IMR-90 (cell line): Measurements from ENCODE around the gene SPPL3. TPM values are rescaled to one million over a fixed set of nuclear protein-coding genes. Genes with fewer than 3 reads are reported as not detected.
A peak's percentile ranks its signal among the peaks of the same experiment; 100 is the strongest.

Source experiments
- ATAC-seq: fragments of 200-7000 bp; cut with Tn5 transposase; 2 replicates; pipeline ENCODE4 v1.9.1; 2020; ENCODE audit warnings: low read depth, mild to moderate bottlenecking, moderate library complexity
- BruUV-seq: library from RNA; stranded (reverse); fragments of 400-500 nt; replicated peaks from 2 replicates; lab custom pipeline; 2021; lab: Mats Ljungman, UMichigan
- CTCF ChIA-PET: fragments of 300-600 bp; formaldehyde crosslinking; extraction: SDS; loops from one replicate; lab custom pipeline; 2021; ENCODE audit warnings: antibody characterized with exemption; lab: Yijun Ruan, JAX
- POLR2A ChIA-PET: fragments of 300-600 bp; sonication (Branson Sonifier 250); formaldehyde crosslinking; loops from one replicate; lab custom pipeline; 2022; ENCODE audit warnings: antibody characterized with exemption; ENCODE audit not compliant: unreplicated experiment; lab: Charles Lee
- DNase-seq: peaks from one replicate; pipeline ENCODE4 v3.0.0; 2013
- H2AFZ ChIP-seq: replicated peaks from 2 replicates; pipeline ENCODE3; 2013; ENCODE audit warnings: low read length, mild to moderate bottlenecking; ENCODE audit not compliant: poor library complexity
- H2AK5ac ChIP-seq: 2 replicates; pipeline ENCODE4 v1.6.1; 2013; ENCODE audit warnings: low read depth, low read length, inconsistent platforms
- H2AK9ac ChIP-seq: replicated peaks from 2 replicates; pipeline ENCODE3; 2013; ENCODE audit warnings: mild to moderate bottlenecking, low read depth, low read length, moderate library complexity; ENCODE audit not compliant: poor library complexity
- H2BK120ac ChIP-seq: 2 replicates; pipeline ENCODE4 v1.6.1; 2013; ENCODE audit warnings: low read depth, low read length, inconsistent platforms
- H2BK15ac ChIP-seq: 3 replicates; pipeline ENCODE4 v1.6.1; 2013; ENCODE audit warnings: low read depth, low read length, inconsistent platforms
- H2BK20ac ChIP-seq: 2 replicates; pipeline ENCODE4 v1.6.1; 2013; ENCODE audit warnings: low read depth, mild to moderate bottlenecking, inconsistent platforms, low read length, moderate library complexity
- H2BK5ac ChIP-seq: 2 replicates; pipeline ENCODE4 v1.6.1; 2013; ENCODE audit warnings: mild to moderate bottlenecking, low read depth, low read length, inconsistent platforms; ENCODE audit not compliant: poor library complexity, severe bottlenecking
- H3K14ac ChIP-seq: replicated peaks from 2 replicates; pipeline ENCODE4 v1.6.1; 2013; ENCODE audit warnings: low read depth, low read length, inconsistent platforms
- H3K18ac ChIP-seq: 2 replicates; pipeline ENCODE4 v1.6.1; 2013; ENCODE audit warnings: low read depth, low read length, control low read depth
- H3K23ac ChIP-seq: 2 replicates; pipeline ENCODE4 v1.6.1; 2013; ENCODE audit warnings: low read depth, low read length, inconsistent platforms
- H3K27ac ChIP-seq: 2 replicates; pipeline ENCODE4 v1.5.1; 2013; ENCODE audit warnings: mild to moderate bottlenecking, control low read depth, low read length; ENCODE audit not compliant: insufficient read depth
- H3K27me3 ChIP-seq: 2 replicates; pipeline ENCODE4 v1.6.1; 2013; ENCODE audit warnings: low read length; ENCODE audit not compliant: control insufficient read depth, insufficient read depth
- H3K36me3 ChIP-seq: 2 replicates; pipeline ENCODE4 v1.6.1; 2013; ENCODE audit warnings: low read length, mixed read lengths; ENCODE audit not compliant: control insufficient read depth, insufficient read depth
- H3K4ac ChIP-seq: 2 replicates; pipeline ENCODE4 v1.6.1; 2013; ENCODE audit warnings: low read depth, low read length, inconsistent platforms
- H3K4me1 ChIP-seq: 2 replicates; pipeline ENCODE4 v1.6.1; 2013; ENCODE audit warnings: low read length, mixed read lengths; ENCODE audit not compliant: control insufficient read depth, insufficient read depth
- H3K4me2 ChIP-seq: 2 replicates; pipeline ENCODE4 v1.6.1; 2013; ENCODE audit warnings: low read depth, mild to moderate bottlenecking, control low read depth, low read length, moderate library complexity
- H3K4me3 ChIP-seq: 2 replicates; pipeline ENCODE4 v1.5.1; 2013; ENCODE audit warnings: low read depth, mild to moderate bottlenecking, control low read depth, low read length, moderate library complexity; ENCODE audit not compliant: insufficient read depth
- H3K56ac ChIP-seq: 2 replicates; pipeline ENCODE4 v1.6.1; 2013; ENCODE audit warnings: low read length, inconsistent platforms; ENCODE audit not compliant: insufficient read depth; ENCODE audit errors: extremely low read depth
- H3K79me1 ChIP-seq, 2 experiments: 2 replicates each; pipeline ENCODE4 v1.6.1; 2013; ENCODE audit warnings: low read length in 2 of 2, inconsistent platforms in 1 of 2, low read depth in 1 of 2
- H3K9ac ChIP-seq: 2 replicates; pipeline ENCODE4 v1.6.1; 2013; ENCODE audit warnings: low read depth, low read length, control low read depth
- H3K9me1 ChIP-seq: 2 replicates; pipeline ENCODE4 v1.6.1; 2013; ENCODE audit warnings: low read length, inconsistent platforms; ENCODE audit not compliant: insufficient read depth
- H3K9me3 ChIP-seq: 2 replicates; pipeline ENCODE4 v1.6.1; 2013; ENCODE audit warnings: low read length; ENCODE audit not compliant: control insufficient read depth, insufficient read depth
- H4K20me1 ChIP-seq: 2 replicates; pipeline ENCODE4 v1.6.1; 2013; ENCODE audit warnings: low read length, inconsistent platforms; ENCODE audit not compliant: insufficient read depth
- H4K5ac ChIP-seq: 2 replicates; pipeline ENCODE4 v1.6.1; 2013; ENCODE audit warnings: mild to moderate bottlenecking, low read depth, low read length, control low read depth
- H4K8ac ChIP-seq, 2 experiments: 2 replicates each; pipeline ENCODE4 v1.6.1; 2013; ENCODE audit warnings: low read depth in 2 of 2, low read length in 2 of 2, control low read depth in 1 of 2, inconsistent platforms in 1 of 2
- H4K91ac ChIP-seq: 2 replicates; pipeline ENCODE4 v1.6.1; 2013; ENCODE audit warnings: low read depth, low read length, inconsistent platforms; ENCODE audit not compliant: insufficient read depth
- BHLHE40 ChIP-seq: fragments of 150-350 bp; IDR thresholded peaks from 2 replicates; pipeline ENCODE4 v1.6.1; 2016; ENCODE audit warnings: mild to moderate bottlenecking, low read depth, low read length
- CEBPB ChIP-seq: IDR thresholded peaks from 2 replicates; pipeline ENCODE4 v1.6.1; 2012; ENCODE audit warnings: low read depth, low read length, improper control_type of control experiment
- CHD1 ChIP-seq: IDR thresholded peaks from 2 replicates; pipeline ENCODE4 v1.6.1; 2012; ENCODE audit warnings: low read depth, low read length, improper control_type of control experiment
- FOS ChIP-seq: fragments of 150-350 bp; IDR thresholded peaks from 2 replicates; pipeline ENCODE4 v1.6.1; 2016; ENCODE audit warnings: low read depth, low read length
- MAFK ChIP-seq: IDR thresholded peaks from 2 replicates; pipeline ENCODE4 v1.6.1; 2012; ENCODE audit warnings: low read depth, low read length, improper control_type of control experiment
- MAZ ChIP-seq: IDR thresholded peaks from 2 replicates; pipeline ENCODE4 v1.6.1; 2012; ENCODE audit warnings: low read depth, mild to moderate bottlenecking, low read length, improper control_type of control experiment, moderate library complexity, borderline replicate concordance
- MXI1 ChIP-seq: IDR thresholded peaks from 2 replicates; pipeline ENCODE4 v1.6.1; 2012; ENCODE audit warnings: low read depth, mild to moderate bottlenecking, low read length, moderate library complexity, borderline replicate concordance
- POLR2A ChIP-seq: IDR thresholded peaks from 2 replicates; pipeline ENCODE4 v1.6.1; 2012; ENCODE audit warnings: mild to moderate bottlenecking, low read depth, low read length
- SMC3 ChIP-seq: fragments of 150-350 bp; IDR thresholded peaks from 2 replicates; pipeline ENCODE4 v1.6.1; 2016; ENCODE audit warnings: low read depth, mild to moderate bottlenecking, antibody characterized with exemption, low read length, moderate library complexity
- WGBS, 2 experiments: methylation state at CpG; one replicate each; pipeline versions ENCODE4 v1.1.5 to v1.1.7; 2013; ENCODE audit warnings: missing lambda C conversion rate in 2 of 2; ENCODE audit not compliant: insufficient read length in 1 of 2; ENCODE audit errors: extremely low coverage in 2 of 2; 5-methylcytosine and 5-hydroxymethylcytosine counted together
- dilution Hi-C: fragments of 300-500 bp; cut with HindIII; formaldehyde crosslinking; loops from one replicate; pipeline ENCODE4 v1.14.3; 2018; ENCODE audit warnings: low sequenced_read_pairs; ENCODE audit not compliant: unreplicated experiment
- in situ Hi-C: fragments of 300-500 bp; cut with MboI; formaldehyde crosslinking; loops from 3 replicates; pipeline ENCODE4 v1.14.3; 2019; ENCODE audit warnings: low sequenced_read_pairs, inconsistent platforms, mixed read lengths
- intact Hi-C: fragments of 100-400 bp; cut with micrococcal nuclease; formaldehyde crosslinking; loops from 2 replicates; pipeline ENCODE4 v1.10.0; 2022
- polyA plus RNA-seq, 3 experiments: library from polyadenylated mRNA; depleted of rRNA; stranded (reverse); fragments of >200 nt; gene quantifications; 2 replicates each; pipeline ENCODE4 v1.2.3, GENCODE V29; 2012; ENCODE audit warnings: low replicate concordance in 1 of 3
- total RNA-seq: library from RNA; depleted of rRNA; stranded (reverse); fragments of >200 nt; gene quantifications from 2 replicates; pipeline ENCODE4 v1.2.3, GENCODE V29; 2012
- TF ChIP-seq, protein P1 (sequence below): fragments of 150-350 bp; IDR thresholded peaks from 2 replicates; pipeline ENCODE4 v1.6.1; 2017; ENCODE audit warnings: mild to moderate bottlenecking, antibody characterized with exemption, low read length, low read depth

The SPPL3 gene
- total and polyA plus RNA-seq, 2 of the 4 experiments (the other 2 are of a cell fraction) = 1.6 to 18.0 TPM

DNA sequence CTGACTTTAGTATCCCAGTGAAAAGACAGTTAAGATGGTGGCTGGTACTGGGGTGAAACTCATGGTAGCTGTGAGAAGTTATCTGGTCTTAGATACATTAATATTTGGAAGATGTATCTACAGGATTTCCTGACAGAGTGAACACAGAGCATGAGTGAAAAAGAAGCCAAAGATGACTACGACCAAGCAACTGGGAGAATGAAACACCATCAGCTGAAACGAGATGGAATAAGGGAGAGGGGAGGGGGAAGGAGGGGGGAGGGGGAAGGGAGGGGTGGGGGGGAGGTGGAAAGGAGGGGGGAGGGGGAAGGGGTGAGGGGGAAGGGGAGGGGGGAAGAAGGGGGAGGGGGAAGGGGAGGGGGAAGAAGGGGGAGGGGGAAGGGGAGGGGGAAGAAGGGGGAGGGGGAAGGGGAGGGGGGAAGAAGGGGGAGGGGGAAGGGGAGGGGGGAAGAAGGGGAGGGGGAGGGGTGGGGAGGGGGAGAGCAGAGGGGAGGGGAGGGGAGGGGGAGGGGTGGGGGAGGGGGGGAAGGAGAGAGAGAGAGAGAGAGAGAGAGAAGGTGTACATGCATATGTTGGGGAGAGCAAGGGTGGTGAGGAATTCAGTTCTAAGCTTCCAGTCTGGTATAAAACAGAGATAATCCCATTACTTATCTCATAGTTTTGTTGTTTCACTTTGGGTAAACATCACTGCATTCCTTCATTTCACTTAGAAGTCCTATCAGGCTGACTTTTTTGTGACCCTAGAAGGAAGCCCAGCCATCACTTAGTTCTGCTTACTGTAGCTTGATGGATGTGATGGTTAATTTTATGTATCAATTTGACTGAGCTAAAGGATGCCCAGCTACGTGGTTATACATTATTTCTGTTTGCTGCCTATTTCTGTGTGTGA lies 73.9 kb downstream of the SPPL3 start:
- H3K23ac ChIP-seq = no peak overlapping the region
- dilution Hi-C loops = no loop called here
- TF ChIP-seq MAFK (no peak), CEBPB (no peak), SMC3 (no peak), MXI1 (no peak), BHLHE40 (no peak), POLR2A (no peak), MAZ (no peak), CHD1 (no peak), FOS (no peak)
- TF ChIP-seq, protein P1, sequence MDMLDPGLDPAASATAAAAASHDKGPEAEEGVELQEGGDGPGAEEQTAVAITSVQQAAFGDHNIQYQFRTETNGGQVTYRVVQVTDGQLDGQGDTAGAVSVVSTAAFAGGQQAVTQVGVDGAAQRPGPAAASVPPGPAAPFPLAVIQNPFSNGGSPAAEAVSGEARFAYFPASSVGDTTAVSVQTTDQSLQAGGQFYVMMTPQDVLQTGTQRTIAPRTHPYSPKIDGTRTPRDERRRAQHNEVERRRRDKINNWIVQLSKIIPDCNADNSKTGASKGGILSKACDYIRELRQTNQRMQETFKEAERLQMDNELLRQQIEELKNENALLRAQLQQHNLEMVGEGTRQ = no peak
- 0 out of 2 replicates have a peak overlapping the region, but pooled peaks have one; percentile 26 for H3K4me2 ChIP-seq
- peaks cover 43% of the 10 kb centered on the region for H4K20me1 ChIP-seq
- peaks cover 8% of the 10 kb centered on the region for H3K9me1 ChIP-seq
- H4K91ac ChIP-seq = no peak overlapping the region
- H2BK15ac ChIP-seq = no peak overlapping the region
- no peak overlapping the region for H3K14ac ChIP-seq
- peak; percentile 67 for ATAC-seq
- no peak overlapping the region for H3K27ac ChIP-seq
- no peaks in the 10 kb centered on the region for H3K27me3 ChIP-seq
- H3K79me1 ChIP-seq = peaks cover 29 to 48% of the 10 kb centered on the region in 2 experiments
- ChIA-PET POLR2A (no interaction called here), CTCF (no interaction called here)
- no peak overlapping the region for H3K18ac ChIP-seq
- no peak overlapping the region for H2AK5ac ChIP-seq
- H2AK9ac ChIP-seq = no peak overlapping the region
- H2BK120ac ChIP-seq = no peak overlapping the region
- no peaks in the 10 kb centered on the region for H3K9me3 ChIP-seq
- H3K4me3 ChIP-seq = no peak overlapping the region
- no peak overlapping the region for H2AFZ ChIP-seq
- H3K36me3 ChIP-seq = no peaks in the 10 kb centered on the region
- no peak overlapping the region for H2BK5ac ChIP-seq
- in situ Hi-C loops = no loop called here
- H3K4me1 ChIP-seq = peaks cover 6% of the 10 kb centered on the region
- H4K5ac ChIP-seq = no peak overlapping the region
- no peak overlapping the region for H3K4ac ChIP-seq
- H4K8ac ChIP-seq = no peak overlapping the region
- no TSS peak for BruUV-seq
- H3K9ac ChIP-seq = no peak overlapping the region
- WGBS, 2 experiments = no CpG with 5 or more reads among the region's 3 CpGs
- DNase-seq = peak; percentile 12
- H3K56ac ChIP-seq = no peak overlapping the region
- intact Hi-C loops = loop anchor here (5.0 kb wide), 1 partner anchor 42 kb away; no protein-coding TSS in a partner anchor
- no peak overlapping the region for H2BK20ac ChIP-seq
